ENCODE results near the gene PLB1.

PLB1 gene

DNA sequence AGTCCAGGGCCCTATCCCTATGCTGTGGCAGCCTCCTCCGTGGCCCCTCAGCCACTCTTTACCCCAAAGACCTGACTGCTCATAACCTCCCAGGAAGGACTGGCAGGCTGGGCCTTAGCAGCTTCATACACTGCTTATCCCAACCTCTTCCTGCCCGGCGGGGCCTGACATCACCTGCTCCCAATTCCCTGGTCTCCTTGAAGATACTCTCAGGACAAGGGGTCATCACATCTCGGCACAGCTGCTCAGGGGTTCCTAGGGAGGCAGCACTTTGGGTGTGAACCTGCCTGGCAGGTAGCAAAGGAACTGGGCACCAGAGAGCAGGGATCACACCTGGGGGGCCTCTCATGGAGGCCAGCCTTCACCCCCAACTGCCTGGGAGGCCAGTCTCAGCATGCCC lies 68.5 kb downstream of the PLB1 start:
- DNase-seq (ENCODE audit: low spot score), result no peak

DNA sequence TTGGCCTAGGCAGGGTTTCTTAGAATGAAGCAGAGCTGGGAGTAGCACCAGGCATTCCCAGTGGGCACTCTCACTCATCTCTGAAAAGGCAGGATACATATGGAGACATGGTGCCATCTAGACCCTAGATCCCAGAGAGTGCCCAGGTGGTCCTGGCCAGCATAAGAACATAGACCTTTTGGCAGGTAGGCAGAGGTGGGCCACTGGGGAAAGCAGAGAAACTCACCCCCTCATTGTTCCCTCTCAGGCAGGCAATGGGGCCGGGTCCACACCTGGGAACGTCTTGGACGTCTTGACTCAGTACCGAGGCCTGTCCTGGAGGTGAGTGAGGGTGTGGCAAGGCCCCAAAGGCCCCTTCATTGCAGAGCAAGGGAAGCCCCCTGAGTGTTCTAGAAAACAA lies 69.2 kb downstream of the PLB1 start:
- no peak for DNase-seq (ENCODE audit: low spot score)

DNA sequence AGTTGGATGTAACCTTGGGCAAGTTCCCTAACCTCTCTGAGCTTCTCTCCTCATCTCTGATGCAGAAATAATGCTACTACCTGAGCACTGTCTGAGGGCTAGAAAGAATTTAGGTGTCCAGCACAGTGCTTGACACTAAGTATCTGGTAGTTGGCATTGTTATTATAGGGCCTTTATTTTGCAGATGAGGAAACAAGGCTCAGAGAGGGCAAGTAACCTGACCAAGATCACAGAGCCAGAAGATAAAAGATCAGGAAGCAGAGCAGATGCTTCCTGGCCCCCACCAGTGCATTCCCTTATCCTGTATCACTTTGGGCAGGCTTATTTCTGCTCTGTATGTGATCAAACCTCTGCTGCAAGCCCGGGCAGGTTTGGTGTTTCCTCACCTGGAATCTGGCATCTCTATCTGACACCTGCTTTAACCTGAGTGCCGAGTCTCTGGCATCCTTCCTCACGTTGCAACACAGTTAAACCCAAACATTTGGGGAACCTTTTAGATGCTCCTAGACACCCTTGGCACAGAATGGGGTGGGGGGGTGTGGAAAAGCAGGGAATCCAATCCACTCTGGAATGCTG lies 69.9 kb downstream of the PLB1 start:
- DNase-seq (ENCODE audit: low spot score), result no peak

DNA sequence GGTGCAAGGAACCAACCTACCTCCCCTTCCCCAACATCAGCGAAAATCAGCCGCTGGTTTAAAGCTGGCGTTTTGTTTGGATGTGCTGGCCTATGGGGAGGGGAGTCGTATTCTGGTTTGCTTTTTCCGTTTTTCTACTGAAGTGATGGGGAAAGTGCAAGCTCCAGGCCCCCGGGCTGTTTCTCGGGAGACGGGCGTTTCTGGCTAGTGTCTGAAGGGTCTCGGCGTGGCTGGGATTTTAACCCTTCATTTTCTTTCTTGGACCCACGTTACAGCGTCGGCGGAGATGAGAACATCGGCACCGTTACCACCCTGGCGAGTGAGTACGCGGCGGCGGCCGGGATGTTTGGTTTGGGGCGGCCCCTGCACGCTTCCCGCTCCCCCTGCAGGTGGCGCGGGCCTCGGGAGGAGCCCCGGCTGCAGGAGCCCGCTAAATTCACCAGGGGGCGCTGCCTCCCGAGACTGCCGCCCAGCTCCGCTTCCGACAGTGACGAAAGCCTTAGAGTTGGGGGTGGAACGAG lies 70.7 kb downstream of the PLB1 start:
- DNase-seq (ENCODE audit: low spot score), result peak; percentile 71

DNA sequence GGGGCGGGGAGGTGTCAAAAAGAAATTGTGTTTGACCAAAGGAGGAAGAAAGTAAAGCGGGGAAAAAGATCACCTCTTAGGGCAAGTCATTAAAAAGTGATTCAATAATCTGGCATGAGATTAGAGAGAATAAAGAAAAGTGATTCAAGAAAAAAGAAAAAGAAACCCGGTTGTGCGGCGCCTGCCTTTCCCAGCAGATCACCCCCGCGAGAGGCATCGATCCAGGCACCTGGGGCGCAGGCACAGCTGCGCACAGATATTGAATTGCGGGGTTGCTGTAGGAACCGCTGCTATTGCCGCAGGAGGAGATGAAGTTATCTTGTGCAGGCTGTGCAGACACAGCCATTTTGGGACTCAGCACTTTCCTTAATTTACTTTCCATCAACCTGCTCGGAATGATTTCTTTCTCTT lies 71.2 kb downstream of the PLB1 start:
- no peak for DNase-seq (ENCODE audit: low spot score)

DNA sequence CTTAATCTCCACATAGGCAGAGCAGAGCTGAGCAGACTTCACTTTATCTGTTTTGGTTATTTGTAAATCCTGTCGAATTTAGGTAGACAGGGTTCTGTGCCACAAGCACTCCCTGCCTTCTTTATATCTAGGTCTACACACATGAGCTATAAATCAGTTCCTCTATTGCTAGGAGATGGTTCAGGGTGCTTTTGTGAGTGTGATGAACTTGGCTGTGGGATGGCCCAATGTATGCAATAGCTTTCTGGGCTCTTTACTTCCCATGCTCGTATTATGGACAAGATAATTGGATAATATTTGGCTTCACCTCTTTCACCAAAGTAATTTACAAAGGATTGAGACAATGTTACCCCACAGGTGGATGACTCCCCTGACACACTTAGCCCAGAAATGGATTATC lies 72.2 kb downstream of the PLB1 start:
- DNase-seq (ENCODE audit: low spot score), result no peak

DNA sequence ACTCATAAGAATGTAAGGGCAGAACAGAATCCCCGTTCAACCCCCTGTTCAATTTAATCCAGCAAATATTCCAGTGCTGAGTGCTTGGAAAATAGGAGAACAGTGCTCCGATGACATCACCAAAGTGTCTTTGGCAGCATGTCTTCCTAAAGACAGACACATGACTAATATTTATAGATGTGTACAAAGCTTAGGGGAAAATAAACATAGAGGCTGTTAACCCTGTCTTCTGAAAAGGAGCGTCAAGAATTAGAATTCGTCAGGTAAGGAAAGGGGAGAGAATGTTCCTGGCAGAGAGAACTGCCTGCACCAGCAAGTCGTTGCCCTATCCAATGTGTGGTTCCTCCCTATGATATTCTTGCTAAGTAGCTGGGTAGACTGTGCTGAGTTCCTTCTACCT lies 72.7 kb downstream of the PLB1 start:
- DNase-seq (ENCODE audit: low spot score), result no peak

DNA sequence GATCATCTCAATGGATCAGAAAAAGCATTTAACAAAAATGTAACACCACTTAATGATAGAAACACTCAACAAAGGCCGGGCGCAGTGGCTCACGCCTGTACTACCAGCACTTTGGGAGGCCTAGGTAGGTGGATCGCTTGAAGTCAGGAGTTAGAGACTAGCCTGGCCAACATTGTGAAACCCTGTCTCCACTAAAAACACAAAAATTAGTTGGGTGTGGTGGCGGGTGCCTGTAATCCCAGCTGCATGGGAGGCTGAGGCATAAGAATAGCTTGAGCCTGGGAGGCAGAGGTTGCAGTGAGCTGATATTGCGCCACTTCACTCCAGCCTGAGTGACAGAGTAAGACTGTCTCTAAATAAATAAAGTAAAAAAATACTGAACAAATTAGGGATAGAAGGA lies 74.6 kb downstream of the PLB1 start:
- DNase-seq (ENCODE audit: low spot score), result no peak

DNA sequence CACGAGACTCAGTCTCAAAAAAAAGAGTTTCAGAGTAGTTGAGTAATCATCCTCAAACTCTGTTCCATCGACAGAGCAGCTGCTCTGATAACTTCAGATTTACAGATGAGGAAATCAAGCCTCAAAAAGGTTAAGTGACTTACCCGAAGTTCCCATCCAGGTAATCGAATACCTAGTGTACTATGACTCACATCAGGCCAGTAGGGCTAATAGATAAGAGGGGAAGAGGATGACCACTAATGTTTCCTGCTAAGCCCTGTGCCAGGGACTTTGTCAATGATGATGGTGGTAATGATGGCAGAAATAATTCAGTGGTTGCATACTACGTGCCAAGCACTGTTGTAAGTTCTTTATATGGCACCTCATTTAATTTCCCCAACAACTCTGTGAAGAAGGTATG lies 80.9 kb downstream of the PLB1 start:
- DNase-seq (ENCODE audit: low spot score), result no peak

DNA sequence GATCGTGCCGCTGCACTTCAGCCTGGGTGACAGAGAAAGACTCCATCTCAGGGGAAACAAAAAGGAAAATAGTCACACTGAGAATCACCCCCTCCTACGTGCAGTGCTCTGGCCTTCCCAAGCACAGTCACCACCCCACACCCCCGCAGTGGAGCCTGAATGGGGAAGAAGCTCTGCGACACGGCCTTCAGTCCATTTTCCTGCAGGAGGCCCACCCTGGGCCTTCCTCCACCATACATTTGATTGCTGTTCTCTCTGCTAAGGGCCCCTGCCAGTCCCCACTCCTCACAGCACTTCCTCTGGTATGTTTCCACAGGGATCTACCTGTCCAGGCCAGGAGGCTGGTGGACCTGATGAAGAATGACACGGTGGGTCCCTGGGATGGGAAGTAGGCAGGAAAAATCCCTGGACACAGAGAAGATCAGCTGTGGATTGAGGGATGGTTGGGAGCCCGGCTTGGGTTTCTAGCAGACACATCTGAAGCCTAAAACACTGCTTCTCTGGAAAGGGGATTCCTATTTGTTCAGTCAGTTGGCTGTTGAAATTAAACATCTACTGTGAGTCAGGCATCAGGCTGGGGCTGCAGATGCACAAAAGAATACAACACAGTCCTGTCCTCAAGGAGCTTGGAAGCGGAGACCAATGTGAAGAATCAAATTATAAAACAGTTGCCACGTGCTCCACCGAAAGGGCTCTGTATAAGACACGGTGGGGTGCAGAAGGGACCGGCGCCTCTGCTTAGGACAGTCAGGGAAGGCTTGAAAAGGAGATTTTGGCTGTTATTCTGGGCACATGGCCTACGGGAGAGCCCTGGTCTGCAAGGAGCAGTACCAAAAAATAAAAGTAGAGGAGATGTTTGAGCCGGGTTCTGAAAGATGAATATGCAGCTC lies 82.2 kb downstream of the PLB1 start:
- DNase-seq (ENCODE audit: low spot score), result no peak

DNA sequence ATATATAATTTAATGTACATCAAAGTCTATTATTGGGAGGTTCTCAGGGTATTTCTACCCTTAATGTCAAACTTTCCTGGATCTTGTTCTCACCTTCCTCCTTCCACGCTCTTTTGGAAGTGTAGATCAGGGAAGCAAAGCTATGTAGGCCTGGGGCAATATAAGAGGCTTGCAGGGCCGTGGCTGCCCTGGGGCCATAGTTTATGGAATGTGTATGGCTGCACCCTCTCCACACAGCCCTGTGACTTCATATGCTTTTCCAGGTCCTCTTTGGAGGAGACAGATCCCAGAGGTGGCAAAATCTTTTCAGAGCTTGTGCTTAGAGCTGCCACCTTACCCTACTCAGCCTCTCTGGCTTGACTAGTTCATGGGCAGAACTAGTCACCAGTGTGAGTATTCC lies 82.9 kb downstream of the PLB1 start:
- no peak for DNase-seq (ENCODE audit: low spot score)

DNA sequence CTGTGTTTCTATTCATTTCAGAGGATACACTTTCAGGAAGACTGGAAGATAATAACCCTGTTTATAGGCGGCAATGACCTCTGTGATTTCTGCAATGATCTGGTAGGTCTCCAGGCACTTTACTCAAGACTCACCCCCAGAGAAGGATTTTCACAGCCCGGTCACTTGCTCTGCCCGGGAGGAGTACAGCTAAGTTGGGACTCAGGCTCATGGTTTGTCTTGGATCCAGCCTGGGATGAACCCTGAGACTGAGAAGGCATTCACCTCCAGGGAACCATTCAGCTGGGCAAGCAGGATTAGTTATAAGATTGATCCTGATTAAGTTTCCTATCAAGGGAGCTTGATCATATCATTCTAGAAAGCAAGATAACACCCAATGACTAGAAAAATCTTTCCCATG lies 83.7 kb downstream of the PLB1 start:
- DNase-seq (ENCODE audit: low spot score), result no peak

DNA sequence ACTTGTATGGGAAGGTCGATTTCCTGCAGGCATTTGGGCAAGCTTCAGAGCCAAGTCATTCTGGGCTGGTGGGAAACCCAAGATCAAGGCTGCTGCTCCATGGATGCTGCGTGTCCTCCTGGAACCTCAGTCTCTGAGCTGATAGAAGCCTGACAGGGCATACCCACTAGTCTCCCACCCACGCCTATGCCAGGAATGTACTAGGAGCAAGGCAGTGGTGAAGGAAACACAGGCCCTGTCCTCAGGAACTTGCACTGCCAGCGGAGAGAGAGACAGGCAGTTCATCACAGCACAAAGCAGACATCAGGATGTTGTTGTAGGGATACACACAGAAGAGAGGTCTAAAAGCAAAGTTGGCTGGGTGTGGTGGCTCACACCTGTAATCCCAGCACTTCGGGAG lies 84.2 kb downstream of the PLB1 start:
- DNase-seq (ENCODE audit: low spot score), result no peak

DNA sequence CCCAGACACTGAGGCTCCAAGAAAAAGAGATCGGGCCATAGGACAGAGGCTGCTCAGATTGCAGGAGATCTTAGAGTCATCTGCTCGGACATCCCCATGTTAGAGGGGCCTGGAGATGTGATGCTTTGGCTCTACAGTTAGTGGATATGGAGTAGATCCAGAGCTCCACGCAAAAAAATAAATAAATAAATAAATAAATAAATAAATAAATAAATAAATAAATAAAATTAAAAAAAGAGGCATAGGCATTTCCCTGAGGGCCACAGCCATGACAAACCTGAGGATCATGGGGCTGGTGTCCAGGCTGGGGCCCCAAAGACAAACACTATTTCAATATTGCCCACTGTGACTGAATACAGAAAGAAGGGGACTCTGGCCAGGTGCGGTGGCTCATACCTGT lies 85.5 kb downstream of the PLB1 start:
- no peak for DNase-seq (ENCODE audit: low spot score)

DNA sequence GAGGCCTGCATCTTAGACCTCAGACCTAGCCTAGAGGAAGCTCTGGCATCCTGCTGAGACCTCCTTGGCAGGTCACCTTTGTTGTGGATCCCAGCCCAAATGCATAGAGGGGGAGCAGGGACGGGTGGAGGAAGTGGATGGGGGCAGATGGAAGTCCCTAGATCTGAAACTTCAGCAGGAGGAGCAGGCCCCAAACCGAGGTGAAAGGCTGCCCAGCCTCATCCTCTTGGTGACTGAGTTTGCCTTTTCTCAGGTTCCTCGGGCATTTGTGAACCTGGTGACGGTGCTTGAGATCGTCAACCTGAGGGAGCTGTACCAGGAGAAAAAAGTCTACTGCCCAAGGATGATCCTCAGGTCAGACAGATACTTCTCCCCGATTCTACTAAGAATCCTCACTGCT lies 86.3 kb downstream of the PLB1 start:
- no peak for DNase-seq (ENCODE audit: low spot score)

DNA sequence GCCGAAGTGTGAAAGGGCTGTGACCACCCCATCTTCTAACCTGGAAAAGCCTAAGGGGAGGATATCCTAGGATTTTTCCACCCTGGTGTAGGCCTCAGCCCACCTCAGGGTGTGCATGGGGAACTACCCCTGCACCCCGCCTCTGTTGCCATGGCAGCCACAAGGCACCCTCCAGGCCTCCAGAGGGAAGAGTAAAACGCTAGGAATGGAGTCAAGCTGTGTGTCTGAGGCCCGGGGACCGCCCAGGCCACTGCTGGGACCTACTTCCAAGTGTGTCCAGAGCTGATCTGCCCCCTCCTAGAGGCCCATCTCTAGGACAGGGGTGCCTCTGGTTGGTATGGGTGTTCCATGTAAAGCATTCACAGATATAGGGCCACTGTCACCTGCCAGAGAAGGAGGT lies 86.7 kb downstream of the PLB1 start:
- no peak for DNase-seq (ENCODE audit: low spot score)

DNA sequence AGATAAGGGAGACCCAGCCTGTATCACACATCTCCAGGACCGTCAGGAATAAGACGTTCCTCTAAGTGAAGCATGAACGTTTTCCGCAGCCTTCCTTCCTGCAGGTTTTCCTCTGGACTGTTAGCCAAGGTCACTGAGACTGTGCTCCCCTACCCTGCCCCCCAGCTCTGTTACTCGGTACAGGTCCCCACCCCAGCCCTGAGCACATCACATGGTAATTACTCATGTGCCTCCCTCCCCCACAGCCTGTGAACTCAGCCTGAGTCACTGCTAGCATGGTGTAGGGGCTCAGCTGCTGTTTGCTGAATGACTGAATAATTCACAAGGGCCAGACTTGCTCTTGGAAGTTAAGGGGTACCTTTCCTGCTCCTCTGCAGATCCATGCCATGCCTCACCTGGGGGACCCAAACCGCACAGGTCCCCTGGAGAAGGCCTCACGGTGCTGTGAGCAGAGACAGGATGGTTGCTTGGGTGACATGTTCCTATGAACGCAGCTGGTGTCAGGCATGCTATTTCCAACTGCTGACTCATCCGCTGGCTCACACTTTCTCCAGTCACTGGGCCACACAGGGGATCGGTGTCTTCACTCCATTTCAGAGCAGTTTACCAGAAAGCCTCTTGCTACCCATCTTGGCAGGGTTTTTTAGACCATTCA lies 88.2 kb downstream of the PLB1 start:
- DNase-seq (ENCODE audit: low spot score), result no peak

DNA sequence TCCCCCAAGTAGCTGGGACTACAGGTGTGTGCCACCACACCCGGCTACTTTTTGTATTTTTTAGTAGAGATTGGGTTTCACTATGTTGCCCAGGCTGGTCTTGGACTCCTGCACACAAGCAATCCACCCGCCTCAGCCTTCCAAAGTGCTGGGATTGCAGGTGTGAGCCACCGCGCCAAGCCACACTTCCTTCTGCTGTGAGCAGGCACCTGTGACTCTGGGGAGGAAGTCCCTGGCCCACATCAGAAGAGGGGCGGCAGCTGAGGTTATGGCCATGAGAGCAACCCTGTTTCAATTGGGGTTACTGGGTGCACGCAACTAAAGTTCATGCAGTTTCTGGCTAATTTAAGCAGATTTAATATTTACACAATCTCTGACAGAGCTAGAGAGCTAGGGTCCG lies 91.0 kb downstream of the PLB1 start:
- DNase-seq (ENCODE audit: low spot score), result no peak

DNA sequence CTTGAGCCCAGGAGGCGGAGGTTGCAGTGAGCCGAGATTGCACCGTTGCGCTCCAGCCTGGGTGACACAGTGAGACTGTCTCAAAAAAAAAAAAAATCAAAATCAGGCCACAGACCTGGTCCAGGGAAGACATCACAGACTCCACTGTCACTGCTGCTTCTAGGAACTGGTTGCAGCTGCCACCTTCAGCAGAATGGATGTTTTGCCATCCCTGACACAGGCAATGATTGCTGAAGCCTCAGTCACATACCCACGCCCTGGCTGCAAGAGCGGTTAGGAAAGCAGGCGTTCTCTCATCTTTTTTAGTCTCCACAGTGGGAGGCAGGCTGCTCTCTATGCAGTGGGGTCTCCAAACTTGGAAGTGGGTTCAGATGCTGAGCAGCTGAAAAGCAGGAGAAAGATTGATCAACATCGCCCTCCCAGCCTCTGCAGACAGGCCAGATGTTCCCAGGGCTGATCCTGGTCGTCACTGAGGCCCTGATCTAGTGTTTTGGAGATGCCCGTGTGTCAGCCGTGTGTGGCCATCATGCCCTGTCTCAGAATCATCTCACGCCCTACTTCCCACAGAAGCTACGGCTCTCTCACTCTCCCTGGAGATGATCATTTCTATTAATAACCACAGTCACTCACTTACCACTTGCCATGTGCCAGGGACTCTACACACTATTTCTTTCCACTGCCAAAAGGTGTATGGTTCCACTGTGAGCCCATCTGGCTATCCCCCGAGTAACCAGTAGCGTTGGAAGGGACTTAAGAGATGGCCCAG lies 91.8 kb downstream of the PLB1 start:
- no peak for DNase-seq (ENCODE audit: low spot score)

DNA sequence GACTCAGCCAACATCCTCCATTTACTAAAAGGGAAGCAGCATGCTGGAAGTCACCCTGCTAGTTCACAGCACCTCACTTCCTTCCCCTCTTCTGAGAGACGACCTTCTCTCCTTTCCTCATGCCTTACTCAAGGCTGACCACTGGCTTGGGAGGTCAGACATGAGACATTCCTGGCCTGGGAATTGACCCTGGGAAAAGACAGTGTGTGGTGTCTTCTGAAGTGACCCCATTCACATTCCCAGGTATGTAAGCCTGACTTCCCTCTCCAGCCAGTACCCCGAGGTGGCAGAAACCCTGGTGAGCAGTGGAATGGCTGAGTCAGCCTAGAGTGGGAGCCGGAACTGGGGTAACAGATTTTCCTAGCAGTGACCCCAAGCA lies 92.4 kb downstream of the PLB1 start:
- DNase-seq (ENCODE audit: low spot score), result no peak

DNA sequence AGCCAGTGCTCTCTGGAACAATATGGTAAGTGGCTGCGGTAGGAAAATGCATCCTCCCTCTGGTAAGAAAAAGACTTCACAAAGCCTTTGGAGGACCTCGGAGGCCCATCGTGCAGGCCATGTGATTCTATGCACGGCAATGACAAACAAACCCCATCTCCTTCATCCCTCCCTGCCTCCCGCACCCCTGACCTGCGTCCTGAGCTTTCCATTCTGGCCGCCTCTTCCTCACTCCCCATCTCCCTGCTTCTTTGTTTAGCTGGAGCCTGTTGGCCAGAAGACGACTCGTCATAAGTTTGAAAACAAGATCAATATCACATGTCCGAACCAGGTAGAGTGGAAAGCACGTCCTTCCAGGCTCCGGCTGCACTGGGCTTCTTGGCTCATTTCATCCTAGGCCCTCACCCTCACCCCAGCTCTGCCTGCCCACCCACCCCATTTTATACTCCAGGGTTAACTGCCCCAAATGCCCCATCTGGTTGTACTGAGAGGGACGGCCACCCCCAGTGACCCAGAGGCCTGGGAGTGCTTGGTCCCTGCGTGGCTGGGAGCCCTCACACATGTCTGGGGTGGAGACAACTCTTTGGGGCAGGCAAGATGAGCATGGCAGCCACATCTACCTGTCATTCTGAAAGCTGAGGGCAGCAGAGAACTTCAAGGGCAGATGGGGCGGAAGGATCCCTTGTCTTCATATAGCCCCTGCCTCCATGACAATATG lies 94.0 kb downstream of the PLB1 start:
- DNase-seq (ENCODE audit: low spot score), result no peak
